ENCODE measurements around the gene TRUB1.

Gene TRUB1

DNA sequence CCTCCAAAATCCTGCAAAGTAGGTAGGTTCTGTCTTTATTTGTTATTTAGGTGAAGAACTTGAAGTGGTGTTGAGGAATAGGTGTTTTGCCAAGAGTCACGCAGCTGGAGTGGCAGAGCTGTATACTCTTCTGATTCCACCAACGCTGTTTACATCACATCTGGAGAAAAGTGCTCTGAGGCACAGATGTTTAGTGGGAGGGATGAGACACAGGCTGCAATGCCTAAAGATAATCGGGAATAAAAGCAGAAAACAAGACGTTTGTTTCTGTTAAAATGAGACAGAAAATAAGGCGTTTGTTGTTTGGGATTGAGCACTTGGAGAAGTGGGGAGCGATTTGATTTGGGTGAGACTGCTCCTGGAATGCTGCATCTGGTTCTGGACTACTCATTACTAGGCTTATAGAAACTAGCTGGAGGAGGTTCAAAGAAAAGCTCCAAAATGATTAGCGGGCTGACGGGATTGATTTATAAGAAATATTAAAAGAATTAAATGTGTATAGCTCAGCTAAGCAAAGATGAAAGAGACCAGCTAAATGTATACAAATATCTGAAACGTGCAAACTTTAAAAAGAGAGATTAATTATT, 54.3 kb downstream of the TRUB1 start:
- no peaks in the 10 kb centered on the region for H3K4me1 ChIP-seq (ENCODE audit: insufficient read depth, poor library complexity, severe bottlenecking)
- no peak for DNase-seq (ENCODE audit: low spot score)
- no peaks in the 10 kb centered on the region for H3K9me3 ChIP-seq (ENCODE audit: severe bottlenecking)
- H3K27me3 ChIP-seq (ENCODE audit: insufficient read depth, poor library complexity, severe bottlenecking), result no peaks in the 10 kb centered on the region
- H3K4me3 ChIP-seq (ENCODE audit: severe bottlenecking), result no peak overlapping the region
- no peaks in the 10 kb centered on the region for H3K36me3 ChIP-seq (ENCODE audit: low read depth)
- TF ChIP-seq CTCF (IDR thresholded peaks at IDR 0.05; ENCODE audit: poor library complexity, severe bottlenecking), result no peak
- no peak overlapping the region for H3K27ac ChIP-seq (ENCODE audit: poor library complexity, severe bottlenecking)
- ATAC-seq (ENCODE audit: low read depth), result no peak

DNA sequence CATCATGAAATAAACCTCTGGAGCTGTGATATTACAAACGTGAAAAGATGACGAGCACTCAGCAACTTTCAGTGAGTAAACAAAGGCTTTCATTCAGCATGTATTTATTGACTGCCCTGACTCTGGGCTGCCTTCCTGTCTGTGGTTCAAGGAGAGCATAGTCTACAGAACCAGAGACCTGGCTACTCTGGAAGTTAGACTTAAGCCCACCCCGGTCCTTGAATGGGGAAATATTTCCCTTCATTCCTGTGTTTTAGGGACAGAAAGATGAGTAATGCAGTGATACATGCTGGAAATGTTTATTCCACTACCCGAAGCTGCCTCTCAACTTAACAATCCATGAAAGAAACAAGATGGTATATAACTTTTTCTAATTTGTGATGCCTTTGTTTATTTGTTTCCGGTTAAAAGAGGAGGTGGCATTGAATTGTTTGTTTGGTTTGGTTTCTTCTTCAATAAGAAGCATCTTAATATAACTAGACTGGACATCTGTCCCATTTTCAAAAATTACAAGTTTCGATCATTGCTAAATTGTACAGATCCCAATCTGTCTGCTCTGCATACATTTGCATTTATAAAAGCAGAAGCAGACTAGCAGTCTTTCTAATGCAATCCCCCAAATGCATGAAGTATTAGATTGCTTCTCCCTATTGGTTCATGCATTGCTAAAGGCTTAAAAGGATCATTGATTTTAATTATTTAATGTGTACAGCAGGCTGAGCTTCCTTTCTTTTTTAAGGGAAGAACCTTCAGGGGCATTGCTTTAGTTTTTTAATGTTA, 57.7 kb downstream of the TRUB1 start:
- Histone ChIP-seq H3K27ac (ENCODE audit: poor library complexity, severe bottlenecking) (no peak overlapping the region), H3K9me3 (ENCODE audit: severe bottlenecking) (no peaks in the 10 kb centered on the region), H3K27me3 (ENCODE audit: insufficient read depth, poor library complexity, severe bottlenecking) (no peaks in the 10 kb centered on the region), H3K36me3 (ENCODE audit: low read depth) (no peaks in the 10 kb centered on the region), H3K4me1 (ENCODE audit: insufficient read depth, poor library complexity, severe bottlenecking) (no peaks in the 10 kb centered on the region), H3K4me3 (ENCODE audit: severe bottlenecking) (no peak overlapping the region)
- DNase-seq (ENCODE audit: low spot score), result no peak
- ATAC-seq (ENCODE audit: low read depth), result no peak
- TF ChIP-seq CTCF (IDR thresholded peaks at IDR 0.05; ENCODE audit: poor library complexity, severe bottlenecking), result no peak

DNA sequence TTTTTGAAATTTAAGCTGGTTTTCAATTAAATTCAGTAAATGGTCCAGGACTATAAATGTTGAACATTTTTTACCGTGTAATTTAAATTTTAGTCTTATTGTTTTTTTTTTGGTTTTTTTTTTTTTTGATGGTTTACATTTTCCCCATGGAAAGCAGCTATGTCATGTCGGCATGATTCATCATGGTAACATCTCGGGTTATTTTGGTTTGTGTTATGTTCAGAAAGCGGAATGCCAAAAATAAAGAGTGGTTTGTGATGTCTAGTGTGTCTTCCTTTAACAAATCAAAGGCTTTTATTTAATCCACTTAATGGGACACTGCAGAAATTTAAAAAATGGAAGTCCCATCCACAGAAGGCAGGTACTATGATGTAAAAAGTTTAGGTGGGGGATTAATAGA, 58.5 kb downstream of the TRUB1 start:
- ATAC-seq (ENCODE audit: low read depth) (no peak), DNase-seq (ENCODE audit: low spot score) (no peak)
- H3K27ac ChIP-seq (ENCODE audit: poor library complexity, severe bottlenecking), result no peak overlapping the region
- H3K27me3 ChIP-seq (ENCODE audit: insufficient read depth, poor library complexity, severe bottlenecking), result no peaks in the 10 kb centered on the region
- TF ChIP-seq CTCF (IDR thresholded peaks at IDR 0.05; ENCODE audit: poor library complexity, severe bottlenecking), result no peak
- H3K4me1 ChIP-seq (ENCODE audit: insufficient read depth, poor library complexity, severe bottlenecking), result no peaks in the 10 kb centered on the region
- no peaks in the 10 kb centered on the region for H3K9me3 ChIP-seq (ENCODE audit: severe bottlenecking)
- H3K36me3 ChIP-seq (ENCODE audit: low read depth), result no peaks in the 10 kb centered on the region
- H3K4me3 ChIP-seq (ENCODE audit: severe bottlenecking), result no peak overlapping the region

GRCh38 chr10:114998993-114999392, 61.0 kb downstream of the TRUB1 start:
- no peaks in the 10 kb centered on the region for H3K9me3 ChIP-seq (ENCODE audit: severe bottlenecking)
- H3K27ac ChIP-seq (ENCODE audit: poor library complexity, severe bottlenecking), result no peak overlapping the region
- no peaks in the 10 kb centered on the region for H3K4me1 ChIP-seq (ENCODE audit: insufficient read depth, poor library complexity, severe bottlenecking)
- no peaks in the 10 kb centered on the region for H3K36me3 ChIP-seq (ENCODE audit: low read depth)
- ATAC-seq (ENCODE audit: low read depth), result no peak
- no peak for DNase-seq (ENCODE audit: low spot score)
- H3K27me3 ChIP-seq (ENCODE audit: insufficient read depth, poor library complexity, severe bottlenecking), result no peaks in the 10 kb centered on the region
- H3K4me3 ChIP-seq (ENCODE audit: severe bottlenecking), result no peak overlapping the region
- TF ChIP-seq CTCF (IDR thresholded peaks at IDR 0.05; ENCODE audit: poor library complexity, severe bottlenecking), result no peak

Measured in RWPE2 (cell line).